Endothelial cell of umbilical vein (primary cell): ENCODE results near the gene TACC3. TPM values are rescaled to one million over a fixed set of nuclear protein-coding genes. Genes with fewer than 3 reads are reported as not detected.

Experiments
- BruUV-seq: library from RNA; stranded (reverse); fragments of 400-500 nt; replicated peaks from 2 replicates; lab custom pipeline; 2021; lab: Mats Ljungman, UMichigan
- CTCF ChIA-PET: fragments of 300-600, 350-600 bp; sonication (Branson Sonifier 250); formaldehyde crosslinking; loops from one replicate; lab custom pipeline; 2021; ENCODE audit warnings: antibody characterized with exemption, inconsistent platforms; lab: Charles Lee
- POLR2A ChIA-PET: fragments of 300-600, 350-600 bp; sonication (Branson Sonifier 250); formaldehyde crosslinking; loops from one replicate; lab custom pipeline; 2021; ENCODE audit warnings: antibody characterized with exemption, inconsistent platforms; lab: Charles Lee
- DNase-seq: peaks from one replicate; pipeline ENCODE4 v3.0.0-alpha.2; 2011; ENCODE audit warnings: low read depth, low spot score
- FAIRE-seq: peaks from 2 replicates; lab custom pipeline; 2011; peaks lifted over from hg19 to GRCh38; lab: Jason Lieb, UNC
- H2AFZ ChIP-seq: 2 replicates; pipeline ENCODE4 v1.6.0; 2012; ENCODE audit warnings: low read depth, low read length, control low read depth, inconsistent platforms
- H3K27ac ChIP-seq: 2 replicates; pipeline ENCODE4 v1.5.1; 2011; ENCODE audit warnings: low read depth, mild to moderate bottlenecking, control low read depth, low read length, moderate library complexity; ENCODE audit not compliant: insufficient read depth
- H3K27me3 ChIP-seq, 2 experiments: 2 replicates each; pipeline versions ENCODE4 v1.6.0 to v1.6.1; 2011; ENCODE audit warnings: low read length in 2 of 2, mixed read lengths in 1 of 2; ENCODE audit not compliant: control insufficient read depth in 2 of 2, insufficient read depth in 2 of 2
- H3K36me3 ChIP-seq, 2 experiments: 2 replicates in 1 of 2; 3 replicates in 1 of 2; pipeline ENCODE4 v1.5.1; 2011; ENCODE audit warnings: low read length in 2 of 2, mild to moderate bottlenecking in 1 of 2, moderate library complexity in 1 of 2; ENCODE audit not compliant: control insufficient read depth in 2 of 2, insufficient read depth in 2 of 2; ENCODE audit errors: extremely low read depth in 1 of 2
- H3K4me1 ChIP-seq: 3 replicates; pipeline ENCODE4 v1.5.1; 2011; ENCODE audit warnings: mild to moderate bottlenecking, low read length; ENCODE audit not compliant: control insufficient read depth, insufficient read depth; ENCODE audit errors: extremely low read depth
- H3K4me2 ChIP-seq: 2 replicates; pipeline ENCODE4 v1.6.1; 2011; ENCODE audit warnings: low read length, control low read depth, mixed read lengths; ENCODE audit not compliant: insufficient read depth
- H3K4me3 ChIP-seq, 3 experiments: fragments of 200-600 bp in 1 of 3; sonication (generic), shearing (Covaris generic) in 1 of 3; replicated peaks in 1 of 3; 2 replicates each; pipeline ENCODE4 v1.5.1; 2011 to 2016; ENCODE audit warnings: control low read depth in 3 of 3, low read length in 3 of 3, mild to moderate bottlenecking in 2 of 3, inconsistent platforms in 1 of 3, low read depth in 1 of 3, moderate library complexity in 1 of 3; ENCODE audit not compliant: insufficient read depth in 1 of 3
- H3K79me2 ChIP-seq: 2 replicates; pipeline ENCODE4 v1.6.0; 2012; ENCODE audit warnings: low read length, inconsistent platforms; ENCODE audit not compliant: control insufficient read depth, insufficient read depth
- H3K9ac ChIP-seq: replicated peaks from 2 replicates; pipeline ENCODE3; 2011; ENCODE audit warnings: low read length, control low read depth; ENCODE audit not compliant: insufficient read depth; ENCODE audit errors: extremely low read depth
- H3K9me1 ChIP-seq: replicated peaks from 3 replicates; pipeline ENCODE4 v1.6.0; 2011; ENCODE audit warnings: mild to moderate bottlenecking, low read length; ENCODE audit not compliant: control insufficient read depth, insufficient read depth; ENCODE audit errors: extremely low read depth
- H3K9me3 ChIP-seq: replicated peaks from 2 replicates; pipeline ENCODE4 v1.5.1; 2012; ENCODE audit warnings: low read length, inconsistent platforms; ENCODE audit not compliant: control insufficient read depth, insufficient read depth
- H4K20me1 ChIP-seq: replicated peaks from 2 replicates; pipeline ENCODE3; 2011; ENCODE audit warnings: mild to moderate bottlenecking, low read length; ENCODE audit not compliant: control insufficient read depth, insufficient read depth; ENCODE audit errors: extremely low read depth
- CTCF ChIP-seq, 2 donors: IDR thresholded peaks; 1 replicate in 1 of 2; 2 replicates in 1 of 2; pipeline ENCODE4 v1.5.1; 2011; ENCODE audit warnings: low read length in 2 of 2, mild to moderate bottlenecking in 2 of 2, moderate library complexity in 2 of 2, control low read depth in 1 of 2, inconsistent platforms in 1 of 2, low read depth in 1 of 2; ENCODE audit not compliant: insufficient read depth in 1 of 2; ENCODE audit errors: extremely low read depth in 1 of 2
- EZH2 ChIP-seq: IDR thresholded peaks from 2 replicates; pipeline ENCODE4 v1.6.1; 2012; ENCODE audit warnings: borderline replicate concordance, low read depth, mild to moderate bottlenecking, moderate library complexity, low read length, inconsistent platforms; ENCODE audit not compliant: severe bottlenecking
- FOS ChIP-seq: IDR thresholded peaks from 2 replicates; pipeline ENCODE4 v1.6.1; 2011; ENCODE audit warnings: mild to moderate bottlenecking, low read length, moderate library complexity, borderline replicate concordance; ENCODE audit not compliant: insufficient read depth
- JUN ChIP-seq: IDR thresholded peaks from 2 replicates; pipeline ENCODE4 v1.6.1; 2011; ENCODE audit warnings: borderline replicate concordance, low read depth; ENCODE audit not compliant: insufficient read length, insufficient read depth
- MYC ChIP-seq: IDR thresholded peaks from one replicate; pipeline ENCODE4 v1.6.1; 2011; ENCODE audit warnings: mild to moderate bottlenecking, low read depth, low read length
- POLR2A ChIP-seq: IDR thresholded peaks from 2 replicates; pipeline ENCODE4 v1.6.1; 2012; ENCODE audit warnings: low read depth, mild to moderate bottlenecking, control low read depth, low read length
- dilution Hi-C: fragments of 300-500 bp; cut with MboI; formaldehyde crosslinking; loops from one replicate; pipeline ENCODE4 v1.15.0; 2019; ENCODE audit warnings: low sequenced_read_pairs; ENCODE audit not compliant: extremely low pct_ligation_motif_present
- intact Hi-C: fragments of 100-400 bp; cut with micrococcal nuclease; formaldehyde crosslinking; loops from one replicate; pipeline ENCODE4 v1.10.0; 2022
- polyA plus RNA-seq, 4 experiments: library from polyadenylated mRNA; depleted of rRNA in 3 of 4; stranded (reverse) in 3 of 4; unstranded in 1 of 4; fragments of >200 nt; gene quantifications; 2 replicates each; pipeline versions ENCODE4 v1.2.1 to v1.2.3, GENCODE V29; 2011 to 2012; ENCODE audit warnings: missing spikeins in 1 of 4
- total RNA-seq: library from RNA; stranded (reverse); gene quantifications from 2 replicates; pipeline ENCODE4 v1.2.3, GENCODE V29; 2021

TACC3 gene
- total and polyA plus RNA-seq, 2 donors (not counting 3 experiments of a cell fraction or from before 2014, with no cell fraction given): 54.5 to 135 TPM

- H3K27me3 ChIP-seq: no peaks in the 10 kb centered on the region
- peaks cover 13% of the 10 kb centered on the region for H3K4me1 ChIP-seq
- H3K4me2 ChIP-seq: no peak overlapping the region
- TF ChIP-seq MYC (no peak), CTCF (IDR thresholded peaks at IDR 0.05; ENCODE audit: extremely low read depth in 1 of 2, insufficient read depth in 1 of 2, low read depth in 1 of 2, low read length in 2 of 2) (no peak), JUN (no peak), EZH2 (no peak), POLR2A (no peak), FOS (no peak)
- no peak overlapping the region for H3K27ac ChIP-seq
- POLR2A ChIA-PET: no interaction called here
- H3K9me3 ChIP-seq: no peaks in the 10 kb centered on the region
- CTCF ChIA-PET: interaction anchor here (1.0 to 2.9 kb wide), 4 partner anchors 8 to 151 kb away, joined by 3 to 14 read pairs (median 7); no protein-coding TSS in a partner anchor
- H3K36me3 ChIP-seq: no peaks in the 10 kb centered on the region
- H4K20me1 ChIP-seq: no peaks in the 10 kb centered on the region
- no peaks in the 10 kb centered on the region for H3K79me2 ChIP-seq
- H3K9ac ChIP-seq: no peak overlapping the region
- no peak for FAIRE-seq
- dilution Hi-C loops (no loop called here), intact Hi-C loops (no loop called here)
- no TSS peak for BruUV-seq
- H3K4me3 ChIP-seq: no peak overlapping the region
- H3K9me1 ChIP-seq: no peaks in the 10 kb centered on the region
- no peak for DNase-seq
- no peak overlapping the region for H2AFZ ChIP-seq
Measured at GRCh38 chr4:1759818-1760223, 38.5 kb downstream of the TACC3 start.
